HT1080 (cell line): ENCODE measurements around the gene IL5. TPM values are rescaled to one million over a fixed set of nuclear protein-coding genes. Genes with fewer than 3 reads are reported as not detected.
A peak's percentile ranks its signal among the peaks of the same experiment; 100 is the strongest.

Source experiments
- DNase-seq: peaks from one replicate; pipeline ENCODE4 v3.0.0-alpha.2; 2015; ENCODE audit warnings: low read depth
- total RNA-seq: library from RNA; depleted of rRNA; stranded (reverse); fragments of >200 nt; shearing (Covaris generic); gene quantifications from 2 replicates; pipeline ENCODE4 v1.2.3, GENCODE V29; 2014; rRNA removed

IL5 gene
- total RNA-seq, 1 experiment from 2014 or later = not detected

DNA sequence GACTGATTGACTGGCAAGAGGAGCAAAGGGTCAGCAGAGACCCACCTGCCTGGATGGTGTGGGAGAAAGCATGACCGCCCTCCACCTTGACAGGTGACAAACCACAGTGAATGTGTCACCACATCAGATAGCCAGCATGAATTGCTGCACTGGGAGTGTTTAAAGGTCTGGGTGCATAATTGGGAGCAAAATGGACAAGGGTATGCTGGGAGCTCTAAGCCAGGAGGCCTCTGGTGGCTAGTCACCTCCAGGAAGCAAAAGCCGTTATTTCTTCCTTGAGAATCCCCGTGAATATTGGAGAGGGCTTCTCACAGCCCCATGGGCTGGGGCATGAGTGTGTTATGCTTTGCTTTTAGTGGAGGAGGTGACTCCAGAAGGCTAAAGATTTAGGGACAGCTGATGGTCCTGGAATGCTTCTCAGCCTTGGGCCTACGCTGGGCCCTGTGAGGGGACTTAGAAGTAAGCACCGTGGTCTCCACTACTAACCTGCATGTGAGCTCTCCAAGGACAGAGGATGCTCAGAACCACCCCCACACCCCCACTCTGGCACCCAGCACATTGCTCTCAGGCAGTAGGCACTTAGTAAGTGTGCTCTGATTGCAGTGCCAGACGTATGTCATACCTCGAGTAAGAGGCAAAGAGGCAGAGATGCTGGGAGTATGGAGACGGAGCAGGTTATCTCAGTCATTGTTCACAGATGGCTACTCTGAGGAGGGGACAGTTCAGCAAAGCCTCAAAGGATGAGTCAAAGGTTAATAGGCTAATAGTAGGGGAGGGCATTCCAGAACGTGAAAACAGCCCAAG lies 43.7 kb downstream of the IL5 start:
- DNase-seq = no peak

DNA sequence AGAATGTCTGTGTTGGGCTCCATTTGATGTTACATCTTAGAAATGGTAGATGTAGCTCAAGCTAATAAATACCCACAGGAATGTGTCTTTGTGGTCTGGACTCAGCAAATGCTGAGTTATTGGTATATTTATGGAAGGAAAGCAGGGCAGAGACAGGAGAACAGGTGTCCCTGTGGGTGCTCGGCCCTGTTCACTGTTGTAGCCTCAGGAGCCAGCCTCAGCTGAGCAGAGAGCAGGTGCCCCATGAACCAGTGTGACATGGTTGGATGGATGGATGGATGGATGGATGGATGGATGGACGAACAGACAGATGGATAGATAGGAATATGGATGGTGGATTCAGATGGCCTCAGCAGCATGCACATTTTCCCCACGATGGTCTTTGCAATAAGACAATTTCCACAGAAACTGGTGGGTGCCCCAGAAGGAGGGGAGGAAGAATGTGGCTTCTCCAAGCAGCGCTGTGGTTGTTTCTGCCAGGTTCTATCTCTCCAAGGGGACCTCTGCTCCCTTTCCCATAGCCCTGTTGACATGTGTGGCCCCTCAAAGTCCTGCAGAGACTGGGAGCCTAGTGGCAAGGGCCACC lies 44.5 kb downstream of the IL5 start:
- no peak for DNase-seq

DNA sequence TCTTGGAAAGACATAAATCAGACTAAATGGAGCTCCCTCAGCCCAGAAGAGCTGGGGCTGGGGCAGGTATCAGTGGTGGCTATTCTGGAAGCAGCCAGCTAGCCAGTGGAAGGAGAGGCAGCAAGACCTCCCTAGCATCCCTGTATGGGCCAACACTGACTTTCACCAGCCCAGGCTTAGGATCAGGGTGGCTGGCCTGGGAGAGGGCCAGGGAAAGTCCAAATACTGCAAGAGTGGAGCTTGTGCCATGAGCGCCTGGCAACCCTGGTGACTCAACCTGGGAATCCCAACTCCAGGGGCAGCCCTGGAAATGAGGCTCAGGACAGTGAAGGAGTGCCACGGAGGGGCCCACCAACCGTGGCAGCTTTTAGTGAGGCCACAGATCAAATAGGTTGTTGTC lies 45.2 kb downstream of the IL5 start:
- DNase-seq = peak; percentile 62

DNA sequence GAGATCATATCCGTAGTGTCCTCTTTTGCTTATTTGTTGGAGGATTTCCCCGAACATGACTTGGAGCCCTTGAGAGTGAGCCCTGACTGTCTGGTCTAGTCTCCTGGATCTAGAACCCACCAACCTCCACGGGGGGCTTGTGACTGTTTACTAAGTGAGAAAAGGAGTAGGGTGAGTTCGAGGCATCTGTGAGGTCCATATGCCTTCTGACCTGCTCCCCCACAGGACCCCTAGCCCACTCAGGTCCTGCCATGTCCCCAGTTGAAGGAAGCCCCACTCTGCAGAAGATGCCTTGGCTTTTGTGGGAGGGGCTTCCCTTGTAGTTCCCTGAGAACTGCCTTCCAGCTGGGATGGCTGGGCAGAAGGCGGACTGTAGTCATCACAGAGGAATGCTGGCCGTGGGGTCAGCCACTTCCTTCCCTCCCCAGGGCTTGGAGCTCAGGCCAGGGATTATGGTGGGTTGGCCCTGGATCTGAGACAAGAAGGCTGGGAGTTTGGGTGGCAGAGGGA lies 45.8 kb downstream of the IL5 start:
- DNase-seq = peak; percentile 96

DNA sequence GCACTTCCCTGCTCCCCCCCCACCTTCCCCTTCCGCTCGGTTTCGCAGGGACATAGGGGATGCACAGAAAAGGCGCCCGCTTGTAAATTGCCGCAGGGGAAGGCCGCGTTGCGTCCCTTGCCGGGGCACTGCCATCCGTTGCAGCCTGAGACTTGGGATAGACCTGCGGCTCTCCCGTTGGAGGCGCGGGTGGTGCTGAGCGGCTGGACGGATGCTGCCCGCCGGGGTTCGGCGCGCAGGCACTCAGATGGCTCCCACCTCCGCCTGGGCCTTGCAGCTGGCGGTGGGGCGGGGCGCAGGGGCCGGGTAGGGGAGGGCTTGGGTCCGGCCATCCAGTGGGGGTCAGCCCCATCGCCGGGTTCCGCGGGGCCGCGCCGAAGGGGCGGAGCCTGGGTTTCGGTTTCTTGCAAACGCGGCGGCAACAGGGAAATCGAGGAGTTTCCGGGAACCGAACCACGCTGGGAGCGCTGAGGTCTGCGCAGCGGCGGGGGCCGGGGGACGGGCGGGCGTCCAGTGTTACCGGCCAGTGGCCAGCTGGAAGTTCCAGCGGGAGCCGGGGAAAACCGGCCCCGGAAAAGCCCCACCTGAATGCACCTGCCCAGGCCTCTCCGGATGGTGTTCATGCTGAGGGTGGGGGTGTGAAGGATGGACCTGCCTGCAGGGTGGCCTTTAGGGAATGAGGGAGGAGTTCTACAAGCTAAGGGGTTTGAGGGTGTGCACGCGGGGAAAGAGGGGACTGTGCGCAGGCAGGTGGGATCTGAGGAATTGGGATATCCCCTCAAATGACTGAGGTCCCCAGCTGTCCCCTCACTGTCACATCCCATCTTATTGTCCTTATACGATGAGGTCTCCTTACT lies 46.5 kb downstream of the IL5 start:
- peak; percentile 73 for DNase-seq

DNA sequence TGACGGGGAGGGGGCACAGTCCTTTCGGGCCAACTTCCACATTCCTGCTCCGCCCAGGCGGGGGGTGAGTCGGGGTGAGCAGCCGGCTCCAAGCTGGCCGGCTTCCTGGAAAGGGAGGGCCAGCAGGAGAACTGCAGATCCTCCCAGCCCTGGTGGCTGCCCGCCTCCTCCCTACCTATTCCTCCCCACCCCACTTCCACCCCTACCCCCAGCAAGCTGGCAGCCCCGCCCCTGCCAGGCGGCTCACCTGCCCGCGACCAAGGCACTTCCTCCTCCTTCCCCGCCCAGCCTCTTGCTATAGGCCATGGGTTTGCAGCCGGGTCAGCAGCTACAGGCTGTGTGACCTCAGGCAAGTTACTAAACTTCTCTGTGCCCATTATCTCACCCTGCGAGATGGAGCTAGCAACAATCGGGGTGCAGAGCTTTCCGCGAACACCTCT lies 47.1 kb downstream of the IL5 start:
- DNase-seq = peak; percentile 86

DNA sequence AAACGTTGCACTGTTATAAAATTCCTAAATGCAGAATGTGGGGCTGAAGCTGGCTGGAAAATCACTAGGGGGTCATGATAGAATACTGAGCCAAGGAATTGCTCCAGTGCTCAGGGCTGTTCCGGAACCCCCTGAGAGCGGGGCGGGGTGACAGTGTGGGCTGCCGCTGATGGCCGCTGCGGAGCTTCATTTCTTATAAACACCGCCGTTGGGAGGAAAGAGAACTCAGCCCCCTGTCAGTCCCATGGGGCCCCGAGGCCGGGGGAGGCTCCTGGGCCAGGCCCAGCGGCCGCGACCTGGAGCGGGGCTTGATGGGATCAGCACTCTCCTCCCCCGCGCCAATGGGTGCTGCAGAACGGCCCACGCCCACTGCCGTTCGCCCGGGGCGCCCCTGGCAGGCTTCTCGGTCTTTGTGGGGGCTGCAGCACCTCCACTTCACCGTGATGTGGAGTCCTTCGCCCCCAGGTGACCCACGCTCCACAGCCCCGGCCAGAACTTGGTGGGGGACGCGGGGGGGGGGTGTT lies 47.6 kb downstream of the IL5 start:
- peak; percentile 86 for DNase-seq

DNA sequence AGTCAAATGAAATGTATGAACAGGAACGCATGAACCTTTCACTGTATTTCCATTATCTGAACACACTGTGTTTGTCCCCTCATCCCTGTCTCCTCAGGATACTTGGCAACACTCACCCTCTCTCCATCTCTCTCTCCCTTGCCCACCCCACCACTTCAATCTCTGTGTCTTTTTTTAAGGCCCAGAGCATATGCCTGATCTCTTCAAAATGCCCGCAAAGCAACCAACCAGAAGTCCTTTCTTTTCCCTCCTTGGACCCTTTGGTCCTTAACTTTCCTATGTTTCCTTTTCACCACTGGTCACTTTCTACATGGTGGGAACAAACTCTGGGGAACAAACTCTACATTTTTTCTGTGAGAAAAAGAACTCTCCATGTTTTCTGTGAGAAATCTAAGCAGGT lies 49.5 kb downstream of the IL5 start:
- DNase-seq = no peak

DNA sequence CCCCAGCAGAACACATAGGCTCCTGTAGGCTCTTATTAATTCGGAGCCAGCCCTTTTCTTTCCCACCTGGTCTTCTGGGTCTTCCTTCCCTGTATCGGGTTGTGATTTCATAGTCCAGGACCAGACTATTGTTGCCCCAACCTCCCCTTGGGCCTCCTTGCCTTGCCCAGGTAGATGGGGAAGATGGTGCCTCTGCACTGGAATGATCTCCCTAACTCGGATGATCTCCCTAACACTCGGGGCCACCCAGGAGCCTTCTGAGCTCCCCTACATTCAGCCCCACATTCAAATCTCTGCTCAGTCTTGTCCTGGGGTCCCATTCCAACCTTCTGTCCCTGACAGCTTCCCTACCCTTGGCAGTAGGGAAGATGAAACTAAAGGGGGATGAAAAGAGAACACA lies 50.1 kb downstream of the IL5 start:
- DNase-seq = no peak

DNA sequence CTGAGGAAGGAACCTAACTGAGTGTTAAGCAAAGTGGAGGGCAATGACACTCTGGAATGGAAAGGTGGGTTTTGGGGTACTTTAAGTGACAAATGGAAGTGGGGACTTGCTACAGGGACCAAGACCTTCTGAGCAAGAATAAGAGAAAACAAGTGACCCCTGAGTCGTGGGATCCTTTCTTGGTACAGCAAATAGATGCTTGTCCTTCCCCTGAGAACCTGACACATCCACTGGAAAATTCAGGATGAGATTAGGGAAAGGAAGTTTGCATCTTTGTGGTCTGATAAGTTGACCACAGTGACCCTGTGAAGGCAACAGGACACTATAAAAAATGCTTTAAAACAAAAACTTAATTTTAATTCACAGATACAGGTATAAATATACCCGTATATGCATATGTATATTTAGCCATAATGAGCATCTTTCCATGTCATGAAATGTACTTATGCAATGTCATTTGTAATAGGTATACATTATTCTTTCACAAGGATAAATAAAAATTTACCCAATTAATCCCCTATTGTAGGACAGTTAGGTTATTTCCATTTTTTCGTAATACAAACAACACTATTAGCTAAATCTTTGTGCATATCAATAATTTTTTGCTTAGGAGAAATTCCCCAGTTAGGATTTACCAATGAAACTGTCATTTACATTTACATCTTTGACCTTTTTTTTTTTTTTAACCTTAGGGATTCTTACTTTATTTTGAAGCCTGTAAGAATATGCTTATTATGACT lies 50.8 kb downstream of the IL5 start:
- DNase-seq = no peak

Other genes with a start within 250 kb of the IL5 start
- 2.1 and 3.4 TPM in 2 replicates for gene SLC22A4, start 249.1 kb downstream of the IL5 start, total RNA-seq
- 0.70 and 2.1 TPM in 2 replicates for gene SLC22A5, start 173.8 kb downstream of the IL5 start, total RNA-seq
- 6.3 and 13.6 TPM in 2 replicates for gene IRF1, start 52.7 kb downstream of the IL5 start, total RNA-seq
- 10.8 and 12.1 TPM in 2 replicates for gene RAD50, start 13.5 kb upstream of the IL5 start, total RNA-seq
- gene IL13, start 114.7 kb upstream of the IL5 start, total RNA-seq = not detected in 2 replicates
- not detected in 2 replicates for gene IL4, start 130.5 kb upstream of the IL5 start, total RNA-seq
- gene KIF3A, start 194.0 kb upstream of the IL5 start, total RNA-seq = 2.9 and 3.6 TPM in 2 replicates
- gene CCNI2, start 203.9 kb upstream of the IL5 start, total RNA-seq = not detected in 2 replicates
- 41.6 and 50.9 TPM in 2 replicates for gene SEPTIN8, start 233.7 kb upstream of the IL5 start, total RNA-seq